Hypothalamus (tissue), 51 donors: Measurements from ENCODE around the gene DBNDD2.

ENCODE experiments used
- DNase-seq, 51 donors: peaks; one replicate each; lab custom pipeline; 2025; lab: John Stamatoyannopoulos, UW

DBNDD2 gene

DNA sequence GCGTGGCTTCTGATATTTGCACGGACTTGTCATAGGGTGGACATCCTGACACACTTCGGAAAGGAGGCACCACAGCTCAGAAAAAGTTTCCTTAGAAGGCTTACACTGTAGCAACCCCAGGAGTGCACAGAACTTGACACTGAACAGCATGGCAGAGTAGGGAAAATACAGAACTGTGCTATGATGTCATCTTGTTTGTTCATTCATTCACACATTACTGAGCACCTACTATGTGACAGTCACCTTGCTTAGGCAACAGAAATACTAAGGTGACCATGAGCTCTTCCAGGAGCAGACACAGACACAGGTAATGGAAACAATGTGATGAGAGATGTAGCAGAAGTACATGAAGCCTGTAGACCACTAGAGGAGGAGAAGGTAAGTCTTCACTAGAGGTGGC, 5.4 kb downstream of the DBNDD2 start:
- DNase-seq, result no peak

GRCh38 chr20:45415822-45416637, 7.9 kb downstream of the DBNDD2 start, which contains the start of gene PIGT:
PIGT (plus strand) TSS chr20:45416141; CDS start chr20:45416157, 16 bp downstream.
- peak; percentile 22 to 91 (median 78) for DNase-seq

DNA sequence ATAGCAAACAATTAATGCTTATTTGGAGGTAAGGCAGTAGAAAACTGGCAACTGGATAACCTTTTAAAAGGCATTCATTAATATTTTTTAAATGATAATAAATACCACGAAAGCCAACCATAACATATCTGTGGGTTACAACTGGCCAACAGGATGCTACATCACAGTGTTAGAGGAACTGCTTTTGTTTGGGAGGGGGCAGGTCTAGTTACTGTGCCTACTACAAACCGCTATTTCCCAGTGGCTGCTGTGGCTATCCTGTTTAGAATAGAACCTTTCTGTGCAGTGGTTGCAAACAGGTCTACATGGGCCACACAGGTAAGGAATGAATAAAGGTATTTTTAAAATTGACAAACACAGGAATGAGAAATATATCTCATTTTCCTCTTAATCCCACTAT, 8.8 kb downstream of the DBNDD2 start:
- DNase-seq, result no peak

- peak in 16 of 51 donors; percentile 8 to 82 (median 30) for DNase-seq
Measured at GRCh38 chr20:45419188-45420091, 11.4 kb downstream of the DBNDD2 start.

- DNase-seq, result no peak
Measured at GRCh38 chr20:45420125-45420524, 12.0 kb downstream of the DBNDD2 start.

DNA sequence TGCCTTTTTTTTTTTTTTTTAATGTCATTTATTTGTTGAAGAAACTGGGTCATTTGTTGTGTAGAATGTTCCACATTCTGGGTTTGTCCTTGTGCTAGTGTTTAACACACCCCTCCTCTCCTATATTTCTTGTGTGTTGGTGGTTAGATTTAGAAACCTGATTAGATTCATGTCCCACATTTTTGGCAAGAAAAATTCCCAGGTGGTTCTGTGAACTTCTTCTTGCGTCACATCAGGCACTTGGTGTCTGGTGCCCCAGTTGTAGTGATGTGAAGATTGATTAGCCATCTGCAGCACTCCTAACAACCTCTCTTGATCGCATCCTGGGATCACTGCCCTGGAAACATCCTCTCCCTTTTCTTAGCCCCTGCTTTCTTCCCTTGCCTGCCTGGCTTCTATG, 15.6 kb downstream of the DBNDD2 start:
- no peak for DNase-seq

GRCh38 chr20:45425561-45425960, 17.5 kb downstream of the DBNDD2 start:
- DNase-seq, result no peak

DNA sequence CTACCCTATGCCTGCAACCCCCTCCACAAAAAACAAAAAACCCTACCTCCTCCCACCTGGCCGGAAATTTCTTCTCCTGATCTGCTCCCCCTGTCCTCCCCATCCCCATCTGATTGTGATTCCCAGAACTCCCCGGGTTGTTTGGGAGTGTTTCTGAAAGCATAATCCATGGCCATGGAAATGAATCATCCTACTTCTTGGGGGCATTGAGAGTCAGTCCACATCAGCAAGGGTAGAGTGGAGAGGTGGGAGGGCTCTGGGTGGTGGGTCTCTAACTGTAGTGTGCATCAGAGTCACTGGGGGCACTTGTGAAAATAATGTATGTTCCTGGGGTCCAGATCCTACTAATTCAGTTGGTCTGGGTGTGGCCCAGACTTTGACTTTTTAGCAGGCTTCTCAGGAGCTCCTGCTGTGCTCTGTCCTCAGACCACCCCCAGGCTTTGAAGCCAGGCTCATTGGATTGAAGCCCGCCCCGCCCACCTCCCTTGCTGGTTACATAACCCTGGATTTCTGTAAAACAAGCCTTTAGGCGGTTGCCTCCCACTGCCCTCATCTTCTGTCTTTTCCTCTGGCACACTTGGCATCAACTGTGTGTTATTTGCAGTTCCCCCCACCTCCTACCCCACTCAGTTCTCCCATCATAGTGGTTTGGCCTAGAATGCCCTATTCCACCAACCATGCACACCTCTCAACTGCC, 18.4 kb downstream of the DBNDD2 start:
- peak in 18 of 51 donors; percentile 9 to 63 (median 28) for DNase-seq

DNA sequence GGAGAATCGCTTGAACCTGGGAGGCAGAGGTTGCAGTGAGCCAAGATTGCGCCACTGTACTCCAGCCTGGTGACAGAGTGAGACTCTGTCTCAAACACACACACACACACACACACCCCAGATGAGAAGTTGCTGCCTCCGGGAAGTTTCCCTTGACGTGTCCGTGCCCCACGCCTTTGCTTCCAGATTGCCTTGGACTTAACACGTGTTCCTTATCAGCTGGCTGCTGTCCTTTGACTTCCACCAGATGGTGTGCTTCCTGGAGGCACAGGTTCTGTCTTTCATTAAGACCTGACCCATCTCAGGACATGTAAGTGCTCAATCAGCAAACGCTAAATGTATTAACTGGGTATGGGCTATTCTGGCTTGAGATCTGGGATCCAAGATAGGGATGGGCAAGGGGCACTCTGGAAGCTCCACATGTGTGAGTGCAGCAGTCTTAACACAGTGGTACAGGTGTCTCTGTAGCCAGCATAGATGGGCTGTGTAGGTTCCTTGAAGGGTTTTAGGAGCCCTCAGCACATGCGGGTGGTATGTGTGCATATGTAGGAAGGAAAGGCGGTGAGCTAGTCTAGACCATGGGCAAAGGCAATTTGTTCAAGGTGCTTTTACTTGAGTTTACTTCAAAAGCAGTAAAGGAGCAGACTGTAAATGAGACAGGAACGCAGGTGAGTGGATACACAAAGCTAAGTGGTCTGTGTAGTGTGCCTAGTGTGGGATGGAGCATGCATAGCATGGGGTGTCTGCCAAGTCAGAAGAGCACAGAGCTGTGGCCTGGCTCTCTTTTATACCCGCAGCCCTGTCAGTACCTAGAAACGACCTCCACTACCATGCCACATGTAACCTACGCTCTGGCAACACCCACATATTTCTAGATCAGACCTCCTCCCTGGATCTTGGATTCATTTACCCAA, 19.4 kb downstream of the DBNDD2 start:
- no peak for DNase-seq

DNA sequence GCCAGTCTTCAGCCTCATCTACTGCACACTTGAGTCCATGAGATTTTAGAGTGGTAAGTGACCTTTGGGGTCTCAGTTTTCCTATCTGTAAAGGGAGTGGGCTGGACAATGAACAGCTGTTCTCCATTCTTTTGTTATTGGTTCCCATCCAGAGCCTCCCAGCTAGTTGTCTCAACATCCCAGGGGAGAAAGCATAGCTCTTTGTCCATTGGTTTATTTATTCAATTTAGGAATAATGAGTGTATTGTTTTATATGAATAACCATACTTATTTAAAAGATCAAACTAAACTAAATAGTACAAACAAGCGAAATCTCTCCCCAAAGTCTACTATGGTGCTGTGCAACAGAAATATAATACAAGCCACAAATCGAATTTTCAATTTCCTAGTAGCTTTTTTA, 21.5 kb downstream of the DBNDD2 start:
- peak in 8 of 51 donors; percentile 7 to 70 (median 18) for DNase-seq

GRCh38 chr20:45432294-45432693, 24.2 kb downstream of the DBNDD2 start:
- no peak for DNase-seq

GRCh38 chr20:45433316-45433715, 25.2 kb downstream of the DBNDD2 start:
- peak in 48 of 51 donors; percentile 16 to 95 (median 78) for DNase-seq

GRCh38 chr20:45433976-45434375, 25.9 kb downstream of the DBNDD2 start:
- DNase-seq, result no peak

GRCh38 chr20:45436732-45437485, 28.8 kb downstream of the DBNDD2 start:
- DNase-seq, result peak; percentile 48 to 93 (median 80)

GRCh38 chr20:45440424-45440823, 32.3 kb downstream of the DBNDD2 start:
- no peak for DNase-seq

- no peak for DNase-seq
Measured at GRCh38 chr20:45440891-45441685, 33.0 kb downstream of the DBNDD2 start.

DNA sequence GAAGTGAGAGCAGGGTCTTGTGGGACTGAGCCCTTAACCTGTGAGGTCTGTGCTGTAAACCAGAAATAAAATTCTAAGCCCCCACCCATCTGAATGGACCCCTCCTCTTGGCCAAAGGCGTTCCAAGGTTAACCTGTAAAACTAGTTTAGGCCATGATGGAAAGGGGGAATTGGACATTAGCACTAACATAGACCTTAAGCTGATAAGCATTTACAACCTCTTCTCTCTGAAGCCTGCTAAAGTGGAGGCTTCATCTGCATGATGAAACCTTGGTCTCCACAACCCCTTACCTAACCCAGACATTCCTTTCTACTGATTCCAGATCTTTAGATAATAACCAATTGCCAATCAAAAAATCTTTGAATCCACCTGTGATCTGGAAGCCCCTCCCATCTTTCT, 33.7 kb downstream of the DBNDD2 start:
- DNase-seq, result no peak

DNA sequence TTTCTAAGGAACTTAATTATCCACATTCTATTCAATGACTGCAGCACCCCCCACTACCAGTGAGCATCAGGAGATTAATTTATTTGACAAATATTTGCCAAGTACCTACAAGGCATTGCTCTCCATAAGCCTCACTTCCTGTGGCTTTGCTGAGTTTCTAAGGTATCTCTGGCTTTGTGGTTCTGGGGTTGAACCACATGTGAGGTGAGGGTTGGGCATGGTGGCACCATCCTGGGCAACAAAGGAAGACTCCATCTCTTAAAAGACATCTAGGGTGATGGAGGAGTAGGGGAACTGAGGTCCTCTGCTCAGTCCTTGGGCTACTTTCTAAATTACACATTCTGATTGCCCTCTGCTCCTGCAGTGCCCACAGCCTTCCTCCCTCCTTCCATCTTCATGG, 36.0 kb downstream of the DBNDD2 start:
- no peak for DNase-seq
